OCI-LY7 (cell line): Measurements from ENCODE around the gene ECSIT.

Source experiments
- CTCF ChIP-seq: fragments of 200-600 bp; sonication (generic); conservative IDR thresholded peaks from 2 replicates; pipeline ENCODE4 v1.5.1; 2014; ENCODE audit warnings: mild to moderate bottlenecking, antibody characterized with exemption, low read length, moderate library complexity, mixed read lengths
- EZH2phosphoT487 ChIP-seq: fragments of 200-600 bp; sonication (generic); IDR thresholded peaks from 2 replicates; pipeline ENCODE4 v1.6.1; 2018; ENCODE audit warnings: low read depth, borderline replicate concordance, mild to moderate bottlenecking, mixed run types, antibody characterized with exemption, low read length, moderate library complexity, mixed read lengths

- no peak for TF ChIP-seq CTCF
- no peak for TF ChIP-seq EZH2phosphoT487
Measured at GRCh38 chr19:11478167-11479089, 50.5 kb downstream of the ECSIT start.
